Measurements from ENCODE around the gene RBMS1. TPM values are rescaled to one million over a fixed set of nuclear protein-coding genes. Genes with fewer than 3 reads are reported as not detected.

RBMS1 gene
- total and polyA plus RNA-seq, 2 of the 4 experiments (the other 2 are of a cell fraction), result 43.5 to 64.9 TPM

DNA sequence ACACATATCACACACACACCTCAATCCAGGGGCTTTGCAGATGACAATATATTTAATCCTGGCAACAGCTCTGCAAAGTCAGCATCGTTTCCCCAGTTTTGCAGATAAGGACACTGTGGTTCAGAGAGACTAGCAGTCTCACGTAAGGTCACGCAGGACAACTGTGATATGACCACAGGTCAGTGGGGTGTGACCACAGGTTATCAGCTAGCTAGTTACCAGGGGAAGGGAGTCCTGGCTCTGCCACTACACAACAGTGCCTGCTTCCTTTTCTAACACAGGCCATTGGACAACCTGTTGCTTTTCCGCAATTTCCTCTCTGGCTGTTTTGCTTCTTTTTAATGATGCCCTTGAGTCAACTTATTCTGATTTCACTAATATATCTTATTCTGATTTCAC lies 33.3 kb downstream of the RBMS1 start:
- in situ Hi-C loops (cut with MboI; ENCODE audit: low sequenced_read_pairs), result no loop called here
- POLR2A ChIA-PET (ENCODE audit: unreplicated experiment), result no interaction called here
- Histone ChIP-seq H4K91ac (ENCODE audit: insufficient read depth, low read depth, low read length) (peak overlapping the region; percentile 71), H4K5ac (ENCODE audit: low read depth, low read length) (peak overlapping the region; percentile 86), H3K18ac (ENCODE audit: low read depth, low read length) (peak overlapping the region; percentile 98), H2AK5ac (ENCODE audit: low read depth, low read length) (peak overlapping the region; percentile 85), H3K9me3 (ENCODE audit: control insufficient read depth, insufficient read depth, low read length) (no peaks in the 10 kb centered on the region), H2AFZ (replicated peaks; ENCODE audit: low read length, poor library complexity) (no peak overlapping the region), H3K27ac (ENCODE audit: insufficient read depth, low read length) (peak overlapping the region; percentile 93), H3K4me3 (ENCODE audit: insufficient read depth, low read depth, low read length) (no peak overlapping the region), H2BK15ac (ENCODE audit: low read depth, low read length) (peak overlapping the region; percentile 63; the same call in 2 of the 3 replicates), H2BK120ac (ENCODE audit: low read depth, low read length) (peak overlapping the region; percentile 31), H3K4me2 (ENCODE audit: low read depth, low read length) (no peak overlapping the region; the same call in 1 of the 2 replicates), H3K36me3 (ENCODE audit: control insufficient read depth, insufficient read depth, low read length) (0 out of 2 replicates have a peak, but pooled peaks cover 2% of the 10 kb centered on the region), H4K20me1 (ENCODE audit: insufficient read depth, low read length) (peaks cover 15% of the 10 kb centered on the region), H3K23ac (ENCODE audit: low read depth, low read length) (peak overlapping the region; percentile 83), H2AK9ac (replicated peaks; ENCODE audit: low read depth, low read length, poor library complexity) (no peak overlapping the region), H4K8ac (ENCODE audit: low read depth in 2 of 2, low read length in 2 of 2) (peak overlapping the region; percentile 15 to 66; a peak in 3 of 4 replicates), H3K4me1 (ENCODE audit: control insufficient read depth, insufficient read depth, low read length) (peaks cover 20% of the 10 kb centered on the region), H2BK5ac (ENCODE audit: low read depth, low read length, poor library complexity, severe bottlenecking) (peak overlapping the region; percentile 95), H2BK20ac (ENCODE audit: low read depth, low read length) (peak overlapping the region; percentile 89; the same call in 1 of the 2 replicates), H3K9me1 (ENCODE audit: insufficient read depth, low read length) (peaks cover 11% of the 10 kb centered on the region), H3K9ac (ENCODE audit: low read depth, low read length) (no peak overlapping the region), H3K27me3 (ENCODE audit: control insufficient read depth, insufficient read depth, low read length) (no peaks in the 10 kb centered on the region), H3K79me1 (ENCODE audit: low read depth in 1 of 2, low read length in 2 of 2) (peaks cover 32 to 60% of the 10 kb centered on the region in 2 experiments), H3K56ac (ENCODE audit: extremely low read depth, insufficient read depth, low read length) (no peak overlapping the region), H3K14ac (replicated peaks; ENCODE audit: low read depth, low read length) (peak overlapping the region; percentile 65; the same call in 1 of the 2 replicates), H3K4ac (ENCODE audit: low read depth, low read length) (peak overlapping the region; percentile 72)
- ATAC-seq (ENCODE audit: low read depth) (no peak), DNase-seq (no peak)
- 92% methylated on average over 2 of the region's 4 CpGs; no CpG with 5 or more reads in 1 of the 2 experiments for WGBS, 2 experiments (ENCODE audit: extremely low coverage in 2 of 2, insufficient read length in 1 of 2)
- intact Hi-C loops (cut with micrococcal nuclease), result no loop called here
- no TSS peak for BruUV-seq (replicated peaks)
- dilution Hi-C loops (cut with HindIII; ENCODE audit: low sequenced_read_pairs, unreplicated experiment), result no loop called here
- CTCF ChIA-PET, result no interaction called here
- TF ChIP-seq NFE2L2 (IDR thresholded peaks at IDR 0.05; ENCODE audit: low read depth, low read length) (no peak), SMC3 (IDR thresholded peaks at IDR 0.05; ENCODE audit: low read depth, low read length) (no peak), USF2 (IDR thresholded peaks at IDR 0.05; ENCODE audit: low read depth, low read length) (no peak), CTCF (conservative IDR thresholded peaks at IDR 0.05; ENCODE audit: low read depth, low read length) (no peak), CEBPB (IDR thresholded peaks at IDR 0.05; ENCODE audit: low read depth, low read length) (no peak), MAZ (IDR thresholded peaks at IDR 0.05; ENCODE audit: borderline replicate concordance, low read depth, low read length) (no peak), RCOR1 (IDR thresholded peaks at IDR 0.05; ENCODE audit: insufficient replicate concordance, low read length) (no peak), POLR2A (IDR thresholded peaks at IDR 0.05; ENCODE audit: low read depth, low read length) (no peak)

Measured in IMR-90 (cell line).